H1 (cell line): ENCODE measurements around the gene ADNP2. TPM values are rescaled to one million over a fixed set of nuclear protein-coding genes. Genes with fewer than 3 reads are reported as not detected.

Experiments
- CTCF ChIA-PET: fragments of 300-600 bp; sonication (Branson Sonifier 250); formaldehyde crosslinking; loops from one replicate; lab custom pipeline; 2021; ENCODE audit not compliant: partially characterized antibody; lab: Charles Lee
- POLR2A ChIA-PET: fragments of 300-600 bp; sonication (Branson Sonifier 250); formaldehyde crosslinking; loops from one replicate; lab custom pipeline; 2021; ENCODE audit warnings: inconsistent platforms; ENCODE audit not compliant: partially characterized antibody; lab: Charles Lee
- DNase-seq, 2 experiments: peaks; one replicate each; pipeline versions ENCODE4 v3.0.0 to v3.0.0-alpha.2; 2010 to 2022; ENCODE audit warnings: low spot score in 2 of 2, low read depth in 1 of 2, mixed read lengths in 1 of 2
- FAIRE-seq: peaks from 2 replicates; lab custom pipeline; 2011; peaks lifted over from hg19 to GRCh38; lab: Jason Lieb, UNC
- H2AFZ ChIP-seq: 2 replicates; pipeline ENCODE4 v1.8.1; 2012; ENCODE audit warnings: low read length, inconsistent platforms
- H2AK5ac ChIP-seq: 2 replicates; pipeline ENCODE4 v1.6.1; 2013; ENCODE audit warnings: low read depth, low read length
- H2BK120ac ChIP-seq: replicated peaks from 2 replicates; pipeline ENCODE3; 2013; ENCODE audit warnings: low read depth, low read length, inconsistent platforms
- H2BK12ac ChIP-seq: 2 replicates; pipeline ENCODE4 v1.6.1; 2013; ENCODE audit warnings: low read depth, low read length
- H2BK15ac ChIP-seq: 2 replicates; pipeline ENCODE4 v1.6.1; 2013; ENCODE audit warnings: low read length
- H2BK20ac ChIP-seq: 2 replicates; pipeline ENCODE4 v1.6.1; 2013; ENCODE audit warnings: low read length
- H2BK5ac ChIP-seq: 2 replicates; pipeline ENCODE4 v1.6.1; 2013; ENCODE audit warnings: low read depth, low read length
- H3K14ac ChIP-seq: 2 replicates; pipeline ENCODE4 v1.6.1; 2013; ENCODE audit warnings: inconsistent platforms; ENCODE audit not compliant: insufficient read length
- H3K18ac ChIP-seq: 2 replicates; pipeline ENCODE4 v1.6.1; 2013; ENCODE audit warnings: low read length; ENCODE audit errors: extremely low read depth
- H3K23ac ChIP-seq: 2 replicates; pipeline ENCODE4 v1.6.1; 2013; ENCODE audit warnings: inconsistent platforms; ENCODE audit not compliant: insufficient read length
- H3K23me2 ChIP-seq: 2 replicates; pipeline ENCODE4 v1.6.1; 2013; ENCODE audit warnings: low read depth, low read length
- H3K27ac ChIP-seq: 2 replicates; pipeline ENCODE4 v1.6.1; 2011; ENCODE audit warnings: low read depth, low read length, inconsistent platforms
- H3K27me3 ChIP-seq, 4 experiments: replicated peaks in 1 of 4; 1 replicate in 1 of 4; 2 replicates in 3 of 4; pipeline versions ENCODE4 v1.6.1 to v1.8.1; 2011 to 2013; ENCODE audit warnings: low read length in 3 of 4, mild to moderate bottlenecking in 3 of 4, inconsistent platforms in 2 of 4, mixed read lengths in 2 of 4, moderate library complexity in 1 of 4; ENCODE audit not compliant: control insufficient read depth in 3 of 4, insufficient read depth in 3 of 4; ENCODE audit errors: extremely low read depth in 1 of 4
- H3K36me3 ChIP-seq, 4 experiments: 2 replicates each; pipeline versions ENCODE4 v1.6.1 to v1.8.1; 2011 to 2013; ENCODE audit warnings: mild to moderate bottlenecking in 4 of 4, low read length in 3 of 4, moderate library complexity in 2 of 4, control low read depth in 1 of 4, inconsistent platforms in 1 of 4; ENCODE audit not compliant: insufficient read depth in 4 of 4, control insufficient read depth in 2 of 4
- H3K4ac ChIP-seq: replicated peaks from 2 replicates; pipeline ENCODE3; 2013; ENCODE audit warnings: low read length, low read depth, mixed read lengths, inconsistent platforms; ENCODE audit not compliant: insufficient read length
- H3K4me1 ChIP-seq, 4 experiments: replicated peaks in 1 of 4; 1 replicate in 1 of 4; 2 replicates in 3 of 4; pipeline versions ENCODE4 v1.6.1 to v1.8.1; 2011 to 2013; ENCODE audit warnings: low read length in 3 of 4, inconsistent platforms in 2 of 4, mixed read lengths in 1 of 4; ENCODE audit not compliant: insufficient read depth in 4 of 4, control insufficient read depth in 3 of 4
- H3K4me2 ChIP-seq, 2 experiments: 2 replicates each; pipeline versions ENCODE4 v1.6.1 to v1.8.1; 2011 to 2013; ENCODE audit warnings: low read depth in 2 of 2, low read length in 2 of 2, control low read depth in 1 of 2, inconsistent platforms in 1 of 2, mild to moderate bottlenecking in 1 of 2; ENCODE audit not compliant: insufficient read depth in 1 of 2
- H3K4me3 ChIP-seq, 4 experiments: fragments of 200-600, 300-600 bp in 1 of 4; sonication (generic), shearing (Covaris generic), sonication (Bioruptor Twin) in 1 of 4; 2 replicates each; pipeline versions ENCODE4 v1.5.1 to v1.8.1; 2011 to 2016; ENCODE audit warnings: low read length in 4 of 4, low read depth in 3 of 4, control low read depth in 2 of 4, inconsistent platforms in 2 of 4, mild to moderate bottlenecking in 2 of 4, mixed read lengths in 1 of 4, moderate library complexity in 1 of 4; ENCODE audit not compliant: insufficient read depth in 2 of 4; ENCODE audit errors: extremely low read depth in 1 of 4
- H3K56ac ChIP-seq: replicated peaks from 2 replicates; pipeline ENCODE3; 2013; ENCODE audit warnings: low read depth, mild to moderate bottlenecking, mixed read lengths, low read length, inconsistent platforms; ENCODE audit not compliant: insufficient read length
- H3K79me1 ChIP-seq: 2 replicates; pipeline ENCODE4 v1.6.1; 2013; ENCODE audit warnings: low read depth, low read length, control low read depth
- H3K79me2 ChIP-seq, 2 experiments: 2 replicates each; pipeline versions ENCODE4 v1.6.1 to v1.8.1; 2012 to 2013; ENCODE audit warnings: low read length in 2 of 2, mild to moderate bottlenecking in 2 of 2, inconsistent platforms in 1 of 2; ENCODE audit not compliant: insufficient read depth in 2 of 2, control insufficient read depth in 1 of 2
- H3K9ac ChIP-seq, 4 experiments: replicated peaks in 1 of 4; 1 replicate in 1 of 4; 2 replicates in 3 of 4; pipeline versions ENCODE4 v1.6.1 to v1.8.1; 2011 to 2013; ENCODE audit warnings: low read depth in 3 of 4, low read length in 3 of 4, control low read depth in 2 of 4, mild to moderate bottlenecking in 2 of 4, moderate library complexity in 2 of 4, inconsistent platforms in 1 of 4; ENCODE audit errors: extremely low read depth in 1 of 4
- H3K9me3 ChIP-seq, 2 experiments: 2 replicates each; pipeline versions ENCODE4 v1.6.1 to v1.8.1; 2012 to 2013; ENCODE audit warnings: mild to moderate bottlenecking in 2 of 2, moderate library complexity in 2 of 2, control low read depth in 1 of 2, inconsistent platforms in 1 of 2, low read depth in 1 of 2, low read length in 1 of 2, mixed read lengths in 1 of 2; ENCODE audit not compliant: insufficient read depth in 2 of 2
- H4K20me1 ChIP-seq, 2 experiments: replicated peaks in 1 of 2; 2 replicates each; pipeline versions ENCODE3 to v1.8.1; 2011 to 2013; ENCODE audit warnings: inconsistent platforms in 2 of 2, low read length in 2 of 2, mild to moderate bottlenecking in 1 of 2; ENCODE audit not compliant: insufficient read depth in 2 of 2, control insufficient read depth in 1 of 2
- H4K5ac ChIP-seq: 2 replicates; pipeline ENCODE4 v1.6.1; 2013; ENCODE audit warnings: low read length, low read depth, mixed read lengths, inconsistent platforms; ENCODE audit not compliant: insufficient read length
- H4K8ac ChIP-seq: 2 replicates; pipeline ENCODE4 v1.8.0; 2013; ENCODE audit warnings: mild to moderate bottlenecking, moderate library complexity, low read length, inconsistent platforms; ENCODE audit not compliant: insufficient read depth; ENCODE audit errors: extremely low read depth
- H4K91ac ChIP-seq: replicated peaks from 2 replicates; pipeline ENCODE3; 2013; ENCODE audit warnings: low read length, mixed read lengths, inconsistent platforms; ENCODE audit not compliant: insufficient read length
- CEBPB ChIP-seq: IDR thresholded peaks from 2 replicates; pipeline ENCODE4 v1.6.1; 2012; ENCODE audit warnings: low read depth, low read length
- CHD1 ChIP-seq: IDR thresholded peaks from 2 replicates; pipeline ENCODE4 v1.6.1; 2012; ENCODE audit warnings: low read depth, low read length, improper control_type of control experiment
- FOSL1 ChIP-seq: IDR thresholded peaks from 2 replicates; pipeline ENCODE4 v1.6.1; 2011; ENCODE audit warnings: mild to moderate bottlenecking, low read depth, low read length, moderate library complexity; ENCODE audit not compliant: insufficient read depth
- JUN ChIP-seq: IDR thresholded peaks from 2 replicates; pipeline ENCODE4 v1.6.1; 2011; ENCODE audit warnings: low read depth, mild to moderate bottlenecking, improper control_type of control experiment, low read length
- JUND ChIP-seq: IDR thresholded peaks from 2 replicates; pipeline ENCODE4 v1.6.1; 2011; ENCODE audit warnings: mild to moderate bottlenecking, improper control_type of control experiment, low read length
- KDM5A ChIP-seq: fragments of 200-600 bp; IDR thresholded peaks from 2 replicates; pipeline ENCODE4 v1.7.1; 2012; ENCODE audit warnings: mild to moderate bottlenecking, low read length, inconsistent platforms, mixed read lengths
- RNF2 ChIP-seq: fragments of 200-900, 300-1000 bp; sonication (generic); IDR thresholded peaks from 2 replicates; pipeline ENCODE4 v1.7.1; 2016; ENCODE audit warnings: borderline replicate concordance, low read depth, mild to moderate bottlenecking, antibody characterized with exemption, low read length; ENCODE audit not compliant: poor library complexity, severe bottlenecking; ENCODE audit errors: missing control alignments
- SIX5 ChIP-seq: IDR thresholded peaks from 2 replicates; pipeline ENCODE4 v1.6.1; 2011; ENCODE audit warnings: mild to moderate bottlenecking, low read depth, low read length
- SP4 ChIP-seq: IDR thresholded peaks from 2 replicates; pipeline ENCODE4 v1.6.1; 2012; ENCODE audit warnings: low read length, inconsistent platforms
- TAF1 ChIP-seq: IDR thresholded peaks from 2 replicates; pipeline ENCODE4 v1.6.1; 2011; ENCODE audit warnings: mild to moderate bottlenecking, low read depth, low read length
- WGBS, 2 experiments: shearing (Covaris generic) in 1 of 2; methylation state at CpG; one replicate each; pipeline versions ENCODE4 v1.1.6 to v1.1.7; 2013 to 2015; ENCODE audit warnings: low lambda C conversion rate in 2 of 2, mixed read lengths in 2 of 2, inconsistent platforms in 1 of 2, low coverage in 1 of 2, missing lambda C conversion rate in 1 of 2; ENCODE audit not compliant: insufficient replicate concordance in 2 of 2, insufficient coverage in 1 of 2, insufficient read length in 1 of 2; ENCODE audit errors: extremely low coverage in 1 of 2, missing lambda C conversion rate in 1 of 2; 5-methylcytosine and 5-hydroxymethylcytosine counted together
- polyA plus RNA-seq, 7 experiments: library from polyadenylated mRNA; depleted of rRNA in 3 of 7; stranded (reverse) in 5 of 7; unstranded in 2 of 7; fragments of >200 nt in 5 of 7; fragments of 200-250 nt in 2 of 7; gene quantifications; 1 replicate in 5 of 7; 2 replicates in 1 of 7; 4 replicates in 1 of 7; pipeline versions ENCODE4 v1.2.1 to v1.2.3, GENCODE V29; 2011 to 2013; ENCODE audit warnings: missing spikeins in 2 of 7, mixed read lengths in 2 of 7
- total RNA-seq: library from RNA; stranded (reverse); fragmentation: NEBNext Ultra II Directional; extraction: Animal tissue kit (Norgen Biotek cat#: 25700); gene quantifications from 2 replicates; pipeline ENCODE4 v1.2.1, GENCODE V29; 2021
- TF ChIP-seq, protein P1 (sequence below): IDR thresholded peaks from 2 replicates; pipeline ENCODE4 v1.6.1; 2011; ENCODE audit warnings: low read depth, mild to moderate bottlenecking, low read length; ENCODE audit not compliant: insufficient read depth
- TF ChIP-seq, protein P2 (sequence below): IDR thresholded peaks from 2 replicates; pipeline ENCODE4 v1.6.1; 2012; ENCODE audit warnings: low read length, inconsistent platforms

The ADNP2 gene
- total and polyA plus RNA-seq, 2 of the 8 experiments (the other 6 are each of a cell fraction or from before 2014, with no cell fraction given): 25.1 to 61.6 TPM

DNA sequence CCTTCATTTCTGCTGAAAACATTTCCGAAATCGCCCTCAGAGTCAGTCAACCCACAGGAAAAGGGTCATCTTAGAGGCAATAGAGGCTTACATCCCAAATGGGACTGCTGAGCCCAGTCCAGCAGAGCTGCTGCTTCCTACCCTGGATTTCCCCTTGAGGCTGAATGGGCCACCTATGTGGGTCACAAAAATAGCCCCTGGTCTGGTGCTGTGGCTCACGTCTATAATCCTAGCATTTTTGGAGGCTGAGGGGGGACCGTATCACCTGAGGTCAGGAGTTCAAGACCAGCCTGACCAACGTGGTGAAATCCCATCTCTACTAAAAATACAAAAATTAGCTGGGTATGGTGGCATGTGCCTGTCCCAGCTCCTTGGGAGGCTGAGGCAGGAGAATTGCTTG lies 49.3 kb downstream of the ADNP2 start:
- POLR2A ChIA-PET: interaction anchor here (1.3 kb wide), 1 partner anchor 18 kb away, joined by 3 read pairs; no protein-coding TSS in a partner anchor
- WGBS, 2 experiments: 85% methylated on average over 5 of the region's 5 CpGs; no CpG with 5 or more reads in 1 of the 2 experiments
- peaks cover 0 to 9% (median 0%) of the 10 kb centered on the region in 4 experiments; a peak in 2 of 8 replicates for H3K36me3 ChIP-seq

More for the DNA sequence above, 49.3 kb downstream of the ADNP2 start:
- Histone ChIP-seq H4K8ac (no peak overlapping the region), H3K79me2 (no peaks in the 10 kb centered on the region), H3K18ac (no peak overlapping the region), H3K9me3 (no peaks in the 10 kb centered on the region; a peak in 1 of 4 replicates), H3K4me3 (no peak overlapping the region), H2BK120ac (no peak overlapping the region), H3K4me1 (no peaks in the 10 kb centered on the region), H4K5ac (no peak overlapping the region), H2BK5ac (no peak overlapping the region), H2AK5ac (no peak overlapping the region), H3K4me2 (no peak overlapping the region)
- FAIRE-seq: no peak
- TF ChIP-seq, protein P1, sequence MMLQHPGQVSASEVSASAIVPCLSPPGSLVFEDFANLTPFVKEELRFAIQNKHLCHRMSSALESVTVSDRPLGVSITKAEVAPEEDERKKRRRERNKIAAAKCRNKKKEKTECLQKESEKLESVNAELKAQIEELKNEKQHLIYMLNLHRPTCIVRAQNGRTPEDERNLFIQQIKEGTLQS: no peak
- TF ChIP-seq JUN: no peak
- TF ChIP-seq, protein P2, sequence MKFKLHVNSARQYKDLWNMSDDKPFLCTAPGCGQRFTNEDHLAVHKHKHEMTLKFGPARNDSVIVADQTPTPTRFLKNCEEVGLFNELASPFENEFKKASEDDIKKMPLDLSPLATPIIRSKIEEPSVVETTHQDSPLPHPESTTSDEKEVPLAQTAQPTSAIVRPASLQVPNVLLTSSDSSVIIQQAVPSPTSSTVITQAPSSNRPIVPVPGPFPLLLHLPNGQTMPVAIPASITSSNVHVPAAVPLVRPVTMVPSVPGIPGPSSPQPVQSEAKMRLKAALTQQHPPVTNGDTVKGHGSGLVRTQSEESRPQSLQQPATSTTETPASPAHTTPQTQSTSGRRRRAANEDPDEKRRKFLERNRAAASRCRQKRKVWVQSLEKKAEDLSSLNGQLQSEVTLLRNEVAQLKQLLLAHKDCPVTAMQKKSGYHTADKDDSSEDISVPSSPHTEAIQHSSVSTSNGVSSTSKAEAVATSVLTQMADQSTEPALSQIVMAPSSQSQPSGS: no peak
- no peak for TF ChIP-seq JUND
- TF ChIP-seq TAF1: no peak
- TF ChIP-seq KDM5A: no peak
- TF ChIP-seq RNF2: no peak
- no peak for TF ChIP-seq CHD1
- no peak for TF ChIP-seq SIX5
- no peak for TF ChIP-seq CEBPB
- TF ChIP-seq SP4: no peak
- no peak for TF ChIP-seq FOSL1
- TF ChIP-seq, all 59 proteins: peak for 0
- no peak overlapping the region for H3K27ac ChIP-seq
- no peaks in the 10 kb centered on the region; the same call in 1 of the 2 replicates for H3K79me1 ChIP-seq
- H3K9ac ChIP-seq: no peak overlapping the region
- H3K23me2 ChIP-seq: no peaks in the 10 kb centered on the region
- no peak overlapping the region for H2AFZ ChIP-seq
- H3K56ac ChIP-seq: no peak overlapping the region
- H2BK15ac ChIP-seq: no peak overlapping the region
- H3K4ac ChIP-seq: no peak overlapping the region
- no peak overlapping the region for H4K91ac ChIP-seq
- H4K20me1 ChIP-seq: peaks cover 0 to 11% of the 10 kb centered on the region in 2 experiments
- no peak overlapping the region for H3K23ac ChIP-seq
- CTCF ChIA-PET: interaction anchor here (0.6 to 10.1 kb wide), 32 partner anchors 8 to 468 kb away, joined by 3 to 124 read pairs (median 4); partner anchors contain the start of gene PARD6G
- H3K14ac ChIP-seq: no peak overlapping the region
- no peak for DNase-seq
- no peak overlapping the region for H2BK12ac ChIP-seq
- H3K27me3 ChIP-seq: no peaks in the 10 kb centered on the region
- no peak overlapping the region for H2BK20ac ChIP-seq
